SKM-1 (cell line): Measurements from ENCODE around the gene KLHL29.

Experiments used
- DNase-seq: peaks from one replicate; lab custom pipeline; 2025; ENCODE audit not compliant: unreplicated experiment; lab: John Stamatoyannopoulos, UW

The KLHL29 gene

GRCh38 chr2:23624378-23624777 is 239.4 kb downstream of the KLHL29 start:
- DNase-seq = no peak

GRCh38 chr2:23624915-23625314 is 239.9 kb downstream of the KLHL29 start:
- DNase-seq = no peak

GRCh38 chr2:23625726-23626125 is 240.7 kb downstream of the KLHL29 start:
- DNase-seq = no peak

- no peak for DNase-seq
Observed at GRCh38 chr2:23626701-23627230, 241.8 kb downstream of the KLHL29 start.

GRCh38 chr2:23627236-23628009 is 242.4 kb downstream of the KLHL29 start:
- DNase-seq = no peak

- DNase-seq = no peak
Observed at GRCh38 chr2:23628926-23629771, 244.2 kb downstream of the KLHL29 start.

- no peak for DNase-seq
Observed at GRCh38 chr2:23629772-23630480, 244.9 kb downstream of the KLHL29 start.

- DNase-seq = no peak
Observed at GRCh38 chr2:23630961-23631360, 246.0 kb downstream of the KLHL29 start.

- no peak for DNase-seq
Observed at GRCh38 chr2:23631389-23631788, 246.4 kb downstream of the KLHL29 start.

- no peak for DNase-seq
Observed at GRCh38 chr2:23632386-23632785, 247.4 kb downstream of the KLHL29 start.

- DNase-seq = no peak
Observed at GRCh38 chr2:23632831-23633395, 247.9 kb downstream of the KLHL29 start.

GRCh38 chr2:23633966-23634365 is 249.0 kb downstream of the KLHL29 start:
- no peak for DNase-seq

GRCh38 chr2:23635442-23636340 is 250.7 kb downstream of the KLHL29 start:
- DNase-seq = no peak

GRCh38 chr2:23636426-23636825 is 251.4 kb downstream of the KLHL29 start:
- no peak for DNase-seq

- no peak for DNase-seq
Observed at GRCh38 chr2:23637011-23637778, 252.2 kb downstream of the KLHL29 start.

GRCh38 chr2:23639406-23639982 is 254.5 kb downstream of the KLHL29 start:
- DNase-seq = no peak

- DNase-seq = no peak
Observed at GRCh38 chr2:23640711-23641110, 255.7 kb downstream of the KLHL29 start.

- DNase-seq = no peak
Observed at GRCh38 chr2:23642516-23642915, 257.5 kb downstream of the KLHL29 start.
